HCT116 (cell line): ENCODE results near the gene GPAT3. TPM values are rescaled to one million over a fixed set of nuclear protein-coding genes. Genes with fewer than 3 reads are reported as not detected.

ENCODE experiments used
- ATAC-seq: fragments of 200-7000 bp; cut with Tn5 transposase; 2 replicates; pipeline ENCODE4 v1.9.1; 2020; ENCODE audit warnings: mild to moderate bottlenecking, moderate library complexity
- BruUV-seq: library from RNA; stranded (reverse); fragments of 400-500 nt; replicated peaks from 2 replicates; lab custom pipeline; 2021; lab: Mats Ljungman, UMichigan
- CTCF ChIA-PET: fragments of 300-600 bp; sonication (Branson Sonifier 250); formaldehyde crosslinking; loops from one replicate; lab custom pipeline; 2021; ENCODE audit warnings: antibody characterized with exemption; lab: Charles Lee
- POLR2A ChIA-PET: fragments of 300-600, 350-600 bp; sonication (Branson Sonifier 250); formaldehyde crosslinking; loops from one replicate; lab custom pipeline; 2021; ENCODE audit warnings: antibody characterized with exemption; lab: Charles Lee
- RAD21 ChIA-PET, 2 experiments: fragments of 300-600 bp; sonication (Branson Sonifier 250); formaldehyde crosslinking; loops; one replicate each; lab custom pipeline; 2023; ENCODE audit warnings: low total read pairs in 2 of 2; ENCODE audit not compliant: uncharacterized antibody in 2 of 2, unreplicated experiment in 2 of 2, low non-redundant PET in 1 of 2; lab: Charles Lee
- DNase-seq: peaks from one replicate; pipeline ENCODE4 v3.0.0-alpha.2; 2010; ENCODE audit warnings: low read depth, low spot score
- H2AFZ ChIP-seq: fragments of 200-600 bp; shearing (Covaris generic), sonication (generic); 2 replicates; pipeline ENCODE4 v1.6.1; 2017; ENCODE audit warnings: low read depth, mixed run types, mixed read lengths, antibody characterized with exemption, low read length; ENCODE audit not compliant: poor library complexity, severe bottlenecking
- H3K27ac ChIP-seq: 2 replicates; pipeline ENCODE4 v1.5.1; 2012; ENCODE audit warnings: low read depth, low read length
- H3K27me3 ChIP-seq: fragments of 200-600 bp; sonication (generic); 2 replicates; pipeline ENCODE4 v1.6.1; 2016; ENCODE audit warnings: mixed run types, low read length, mixed read lengths; ENCODE audit not compliant: insufficient read depth
- H3K36me3 ChIP-seq, 2 experiments: fragments of 200-500 bp in 1 of 2; fragments of 200-600 bp in 1 of 2; sonication (Bioruptor generic) in 1 of 2; sonication (generic) in 1 of 2; 2 replicates each; pipeline versions ENCODE4 v1.5.1 to v1.6.1; 2014 to 2016; ENCODE audit warnings: low read length in 2 of 2, inconsistent platforms in 1 of 2, mixed read lengths in 1 of 2, mixed run types in 1 of 2; ENCODE audit not compliant: insufficient read depth in 2 of 2, control insufficient read depth in 1 of 2
- H3K4me1 ChIP-seq, 2 experiments: fragments of 200-600 bp in 1 of 2; sonication (generic) in 1 of 2; 2 replicates each; pipeline versions ENCODE4 v1.5.1 to v1.6.1; 2012 to 2017; ENCODE audit warnings: low read length in 2 of 2, inconsistent platforms in 1 of 2, mild to moderate bottlenecking in 1 of 2, mixed read lengths in 1 of 2, mixed run types in 1 of 2, moderate library complexity in 1 of 2; ENCODE audit not compliant: insufficient read depth in 2 of 2, control insufficient read depth in 1 of 2
- H3K4me2 ChIP-seq: fragments of 200-600 bp; sonication (generic); 2 replicates; pipeline ENCODE4 v1.6.1; 2017; ENCODE audit warnings: mixed run types, low read length, mixed read lengths
- H3K4me3 ChIP-seq, 2 experiments: fragments of 200-600 bp in 1 of 2; sonication (generic) in 1 of 2; replicated peaks in 1 of 2; 2 replicates each; pipeline ENCODE4 v1.5.1; 2011 to 2016; ENCODE audit warnings: low read length in 2 of 2, control low read depth in 1 of 2, low read depth in 1 of 2, mild to moderate bottlenecking in 1 of 2, mixed read lengths in 1 of 2, mixed run types in 1 of 2
- H3K79me2 ChIP-seq: fragments of 200-600 bp; sonication (generic); 2 replicates; pipeline ENCODE4 v1.6.1; 2017; ENCODE audit warnings: mild to moderate bottlenecking, mixed run types, low read length, moderate library complexity, mixed read lengths; ENCODE audit not compliant: insufficient read depth
- H3K9ac ChIP-seq: fragments of 200-600 bp; sonication (generic); 2 replicates; pipeline ENCODE4 v1.6.1; 2016; ENCODE audit warnings: low read length, mixed read lengths
- H3K9me2 ChIP-seq: fragments of 200-600 bp; sonication (generic), shearing (Covaris generic); 2 replicates; pipeline ENCODE4 v1.6.1; 2017; ENCODE audit warnings: mixed run types, mild to moderate bottlenecking, moderate library complexity; ENCODE audit not compliant: insufficient read depth
- H3K9me3 ChIP-seq, 2 experiments: fragments of 200-500 bp in 1 of 2; fragments of 200-600 bp in 1 of 2; sonication (Bioruptor generic) in 1 of 2; sonication (generic) in 1 of 2; 2 replicates each; pipeline ENCODE4 v1.6.1; 2014 to 2017; ENCODE audit warnings: low read length in 2 of 2, mixed read lengths in 2 of 2, inconsistent platforms in 1 of 2, low read depth in 1 of 2, mild to moderate bottlenecking in 1 of 2, mixed run types in 1 of 2, moderate library complexity in 1 of 2; ENCODE audit not compliant: control insufficient read depth in 1 of 2, insufficient read depth in 1 of 2
- H4K20me1 ChIP-seq: fragments of 200-600 bp; sonication (generic), shearing (Covaris generic); 2 replicates; pipeline ENCODE4 v1.6.1; 2017; ENCODE audit warnings: mixed run types, mild to moderate bottlenecking, moderate library complexity; ENCODE audit not compliant: insufficient read depth
- CEBPB ChIP-seq: IDR thresholded peaks from 2 replicates; pipeline ENCODE4 v1.6.1; 2012; ENCODE audit warnings: low read depth
- EGR1 ChIP-seq: IDR thresholded peaks from 2 replicates; pipeline ENCODE4 v1.6.1; 2012; ENCODE audit warnings: low read depth
- ELF1 ChIP-seq: IDR thresholded peaks from 2 replicates; pipeline ENCODE4 v1.6.1; 2012; ENCODE audit warnings: low read depth, borderline replicate concordance
- EZH2 ChIP-seq: fragments of 200-600 bp; sonication (generic); IDR thresholded peaks from 2 replicates; pipeline ENCODE4 v1.6.1; 2017; ENCODE audit warnings: antibody characterized with exemption, mixed run types
- EZH2phosphoT487 ChIP-seq: fragments of 200-600 bp; IDR thresholded peaks from 2 replicates; pipeline ENCODE4 v1.6.1; 2018; ENCODE audit warnings: antibody characterized with exemption, borderline replicate concordance
- POLR2A ChIP-seq: IDR thresholded peaks from 2 replicates; pipeline ENCODE4 v1.7.0; 2011; ENCODE audit warnings: borderline replicate concordance; ENCODE audit not compliant: insufficient read depth, insufficient read length; ENCODE audit errors: extremely low read depth
- POLR2AphosphoS5 ChIP-seq: IDR thresholded peaks from 2 replicates; pipeline ENCODE4 v1.6.1; 2011; ENCODE audit warnings: mild to moderate bottlenecking, low read depth, low read length, moderate library complexity
- RAD21 ChIP-seq: IDR thresholded peaks from 2 replicates; pipeline ENCODE4 v1.6.1; 2012; ENCODE audit warnings: low read depth, mild to moderate bottlenecking
- SIN3A ChIP-seq: IDR thresholded peaks from 2 replicates; pipeline ENCODE4 v1.6.1; 2012; ENCODE audit warnings: low read depth
- SP1 ChIP-seq: IDR thresholded peaks from 2 replicates; pipeline ENCODE4 v1.6.1; 2012; ENCODE audit warnings: low read depth
- SRF ChIP-seq: IDR thresholded peaks from 2 replicates; pipeline ENCODE4 v1.6.1; 2012; ENCODE audit warnings: low read depth
- TCF7L2 ChIP-seq: IDR thresholded peaks from 2 replicates; pipeline ENCODE4 v1.7.0; 2011; ENCODE audit warnings: borderline replicate concordance, inconsistent platforms; ENCODE audit not compliant: insufficient read depth, insufficient read length; ENCODE audit errors: extremely low read depth
- YY1 ChIP-seq: IDR thresholded peaks from 2 replicates; pipeline ENCODE4 v1.6.1; 2011; ENCODE audit warnings: low read length, low read depth, moderate library complexity, mild to moderate bottlenecking; ENCODE audit not compliant: insufficient replicate concordance; ENCODE audit errors: extremely low read depth
- ZFX ChIP-seq: fragments of 450-650 bp; IDR thresholded peaks from 2 replicates; pipeline ENCODE4 v1.6.1; 2017
- ZNF274 ChIP-seq: fragments of 200-500 bp; sonication (Bioruptor generic); IDR thresholded peaks from 2 replicates; pipeline ENCODE4 v1.6.1; 2014; ENCODE audit warnings: mild to moderate bottlenecking, low read depth, low read length, inconsistent platforms
- intact Hi-C: fragments of 100-400 bp; cut with micrococcal nuclease; formaldehyde crosslinking; loops from 2 replicates; pipeline ENCODE4 v1.10.0; 2022
- total RNA-seq: library from RNA; stranded (reverse); gene quantifications from one replicate; pipeline ENCODE4 v1.2.1, GENCODE V29; 2021; ENCODE audit not compliant: unreplicated experiment
- TF ChIP-seq, protein P1 (sequence below): IDR thresholded peaks from 2 replicates; pipeline ENCODE4 v1.6.1; 2012
- TF ChIP-seq, protein P2 (sequence below): IDR thresholded peaks from 2 replicates; pipeline ENCODE4 v1.6.1; 2012; ENCODE audit warnings: low read depth
- TF ChIP-seq, protein P3 (sequence below): IDR thresholded peaks from 2 replicates; pipeline ENCODE4 v1.6.1; 2012
- TF ChIP-seq, protein P4 (sequence below): IDR thresholded peaks from 2 replicates; pipeline ENCODE4 v1.6.1; 2011; ENCODE audit warnings: mild to moderate bottlenecking, low read length, moderate library complexity; ENCODE audit not compliant: insufficient replicate concordance; ENCODE audit errors: extremely low read depth
- TF ChIP-seq, protein P5 (sequence below), 3 experiments: fragments of 200-600 bp in 1 of 3; sonication (generic) in 1 of 3; IDR thresholded peaks in 2 of 3; conservative IDR thresholded peaks in 1 of 3; 2 replicates each; pipeline ENCODE4 v1.5.1; 2012 to 2017; ENCODE audit warnings: low read depth in 2 of 3, low read length in 2 of 3, antibody characterized with exemption in 1 of 3, borderline replicate concordance in 1 of 3, control low read depth in 1 of 3, mild to moderate bottlenecking in 1 of 3, mixed read lengths in 1 of 3, mixed run types in 1 of 3, moderate library complexity in 1 of 3; ENCODE audit not compliant: insufficient read depth in 1 of 3

GPAT3 gene
- total RNA-seq, 1 experiment from 2014 or later: 36.7 TPM

- ChIA-PET CTCF (interaction anchor here (0.7 to 2.4 kb wide), 7 partner anchors 12 to 537 kb away, joined by 3 to 10 read pairs (median 3); no protein-coding TSS in a partner anchor), POLR2A (no interaction called here), RAD21 (interaction anchor here in 1 of 2 experiments (0.7 kb wide), 1 partner anchor 929 kb away, joined by 4 read pairs; no protein-coding TSS in a partner anchor)
- Histone ChIP-seq H3K36me3 (no peaks in the 10 kb centered on the region), H3K9me3 (no peaks in the 10 kb centered on the region), H3K79me2 (no peaks in the 10 kb centered on the region), H4K20me1 (no peaks in the 10 kb centered on the region), H2AFZ (no peak overlapping the region)
- no peak for DNase-seq
- intact Hi-C loops: loop anchor here (5.0 to 10.0 kb wide), 3 partner anchors 151 to 1332 kb away; no protein-coding TSS in a partner anchor
- BruUV-seq: no TSS peak
- TF ChIP-seq, protein P1, sequence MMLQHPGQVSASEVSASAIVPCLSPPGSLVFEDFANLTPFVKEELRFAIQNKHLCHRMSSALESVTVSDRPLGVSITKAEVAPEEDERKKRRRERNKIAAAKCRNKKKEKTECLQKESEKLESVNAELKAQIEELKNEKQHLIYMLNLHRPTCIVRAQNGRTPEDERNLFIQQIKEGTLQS: no peak
- TF ChIP-seq CEBPB: no peak
- TF ChIP-seq, protein P2, sequence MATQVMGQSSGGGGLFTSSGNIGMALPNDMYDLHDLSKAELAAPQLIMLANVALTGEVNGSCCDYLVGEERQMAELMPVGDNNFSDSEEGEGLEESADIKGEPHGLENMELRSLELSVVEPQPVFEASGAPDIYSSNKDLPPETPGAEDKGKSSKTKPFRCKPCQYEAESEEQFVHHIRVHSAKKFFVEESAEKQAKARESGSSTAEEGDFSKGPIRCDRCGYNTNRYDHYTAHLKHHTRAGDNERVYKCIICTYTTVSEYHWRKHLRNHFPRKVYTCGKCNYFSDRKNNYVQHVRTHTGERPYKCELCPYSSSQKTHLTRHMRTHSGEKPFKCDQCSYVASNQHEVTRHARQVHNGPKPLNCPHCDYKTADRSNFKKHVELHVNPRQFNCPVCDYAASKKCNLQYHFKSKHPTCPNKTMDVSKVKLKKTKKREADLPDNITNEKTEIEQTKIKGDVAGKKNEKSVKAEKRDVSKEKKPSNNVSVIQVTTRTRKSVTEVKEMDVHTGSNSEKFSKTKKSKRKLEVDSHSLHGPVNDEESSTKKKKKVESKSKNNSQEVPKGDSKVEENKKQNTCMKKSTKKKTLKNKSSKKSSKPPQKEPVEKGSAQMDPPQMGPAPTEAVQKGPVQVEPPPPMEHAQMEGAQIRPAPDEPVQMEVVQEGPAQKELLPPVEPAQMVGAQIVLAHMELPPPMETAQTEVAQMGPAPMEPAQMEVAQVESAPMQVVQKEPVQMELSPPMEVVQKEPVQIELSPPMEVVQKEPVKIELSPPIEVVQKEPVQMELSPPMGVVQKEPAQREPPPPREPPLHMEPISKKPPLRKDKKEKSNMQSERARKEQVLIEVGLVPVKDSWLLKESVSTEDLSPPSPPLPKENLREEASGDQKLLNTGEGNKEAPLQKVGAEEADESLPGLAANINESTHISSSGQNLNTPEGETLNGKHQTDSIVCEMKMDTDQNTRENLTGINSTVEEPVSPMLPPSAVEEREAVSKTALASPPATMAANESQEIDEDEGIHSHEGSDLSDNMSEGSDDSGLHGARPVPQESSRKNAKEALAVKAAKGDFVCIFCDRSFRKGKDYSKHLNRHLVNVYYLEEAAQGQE: no peak
- TF ChIP-seq EZH2: no peak
- TF ChIP-seq, protein P3, sequence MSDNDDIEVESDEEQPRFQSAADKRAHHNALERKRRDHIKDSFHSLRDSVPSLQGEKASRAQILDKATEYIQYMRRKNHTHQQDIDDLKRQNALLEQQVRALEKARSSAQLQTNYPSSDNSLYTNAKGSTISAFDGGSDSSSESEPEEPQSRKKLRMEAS: no peak
- TF ChIP-seq, protein P4, sequence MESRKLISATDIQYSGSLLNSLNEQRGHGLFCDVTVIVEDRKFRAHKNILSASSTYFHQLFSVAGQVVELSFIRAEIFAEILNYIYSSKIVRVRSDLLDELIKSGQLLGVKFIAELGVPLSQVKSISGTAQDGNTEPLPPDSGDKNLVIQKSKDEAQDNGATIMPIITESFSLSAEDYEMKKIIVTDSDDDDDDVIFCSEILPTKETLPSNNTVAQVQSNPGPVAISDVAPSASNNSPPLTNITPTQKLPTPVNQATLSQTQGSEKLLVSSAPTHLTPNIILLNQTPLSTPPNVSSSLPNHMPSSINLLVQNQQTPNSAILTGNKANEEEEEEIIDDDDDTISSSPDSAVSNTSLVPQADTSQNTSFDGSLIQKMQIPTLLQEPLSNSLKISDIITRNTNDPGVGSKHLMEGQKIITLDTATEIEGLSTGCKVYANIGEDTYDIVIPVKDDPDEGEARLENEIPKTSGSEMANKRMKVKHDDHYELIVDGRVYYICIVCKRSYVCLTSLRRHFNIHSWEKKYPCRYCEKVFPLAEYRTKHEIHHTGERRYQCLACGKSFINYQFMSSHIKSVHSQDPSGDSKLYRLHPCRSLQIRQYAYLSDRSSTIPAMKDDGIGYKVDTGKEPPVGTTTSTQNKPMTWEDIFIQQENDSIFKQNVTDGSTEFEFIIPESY: no peak
- no peak for TF ChIP-seq ZFX
- no peak for TF ChIP-seq ELF1
- no peak for TF ChIP-seq RAD21
- no peak for TF ChIP-seq EGR1
- no peak for TF ChIP-seq POLR2A
- TF ChIP-seq, protein P5, sequence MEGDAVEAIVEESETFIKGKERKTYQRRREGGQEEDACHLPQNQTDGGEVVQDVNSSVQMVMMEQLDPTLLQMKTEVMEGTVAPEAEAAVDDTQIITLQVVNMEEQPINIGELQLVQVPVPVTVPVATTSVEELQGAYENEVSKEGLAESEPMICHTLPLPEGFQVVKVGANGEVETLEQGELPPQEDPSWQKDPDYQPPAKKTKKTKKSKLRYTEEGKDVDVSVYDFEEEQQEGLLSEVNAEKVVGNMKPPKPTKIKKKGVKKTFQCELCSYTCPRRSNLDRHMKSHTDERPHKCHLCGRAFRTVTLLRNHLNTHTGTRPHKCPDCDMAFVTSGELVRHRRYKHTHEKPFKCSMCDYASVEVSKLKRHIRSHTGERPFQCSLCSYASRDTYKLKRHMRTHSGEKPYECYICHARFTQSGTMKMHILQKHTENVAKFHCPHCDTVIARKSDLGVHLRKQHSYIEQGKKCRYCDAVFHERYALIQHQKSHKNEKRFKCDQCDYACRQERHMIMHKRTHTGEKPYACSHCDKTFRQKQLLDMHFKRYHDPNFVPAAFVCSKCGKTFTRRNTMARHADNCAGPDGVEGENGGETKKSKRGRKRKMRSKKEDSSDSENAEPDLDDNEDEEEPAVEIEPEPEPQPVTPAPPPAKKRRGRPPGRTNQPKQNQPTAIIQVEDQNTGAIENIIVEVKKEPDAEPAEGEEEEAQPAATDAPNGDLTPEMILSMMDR (IDR thresholded peaks at IDR 0.05 in 2 of 3, conservative IDR thresholded peaks at IDR 0.05 in 1 of 3; ENCODE audit: borderline replicate concordance in 1 of 3, insufficient read depth in 1 of 3, low read depth in 2 of 3, low read length in 2 of 3): no peak
- TF ChIP-seq ZNF274: no peak
- no peak for TF ChIP-seq SP1
- no peak for TF ChIP-seq EZH2phosphoT487
- no peak for TF ChIP-seq POLR2AphosphoS5
- no peak for TF ChIP-seq TCF7L2
- no peak for TF ChIP-seq SIN3A
- TF ChIP-seq YY1: no peak
- TF ChIP-seq SRF: no peak
- TF ChIP-seq, all 23 proteins: peak for 0
- Histone ChIP-seq H3K9ac (no peak overlapping the region), H3K4me2 (no peak overlapping the region), H3K4me1 (no peaks in the 10 kb centered on the region), H3K27ac (no peak overlapping the region), H3K27me3 (no peaks in the 10 kb centered on the region), H3K9me2 (no peaks in the 10 kb centered on the region), H3K4me3 (no peak overlapping the region)
- no peak for ATAC-seq
These were observed 107.1 kb downstream of the GPAT3 start for GRCh38 chr4:83643036-83643435.
